ENCODE data around the gene KRT77.

GRCh38 chr12:52703424-52703823, at the start of gene KRT77:
- TF ChIP-seq CTCF (IDR thresholded peaks at IDR 0.05) (no peak), POLR2A (IDR thresholded peaks at IDR 0.05) (no peak)

All from sigmoid colon (tissue), 3 donors.